ENCODE measurements around the gene STYX. TPM values are rescaled to one million over a fixed set of nuclear protein-coding genes. Genes with fewer than 3 reads are reported as not detected.

The STYX gene
- total and polyA plus RNA-seq, 2 experiments from 2014 or later: 23.3 to 40.2 TPM

GRCh38 chr14:52789118-52789517 is 59.2 kb downstream of the STYX start (continued):
- no peak for TF ChIP-seq JUNB (IDR thresholded peaks at IDR 0.05; ENCODE audit: unreplicated experiment)
- TF ChIP-seq NANOG (IDR thresholded peaks at IDR 0.05; ENCODE audit: borderline replicate concordance): no peak
- TF ChIP-seq CTCF (conservative IDR thresholded peaks at IDR 0.05; ENCODE audit: low read depth in 2 of 2): no peak
- TF ChIP-seq POLR2AphosphoS5 (IDR thresholded peaks at IDR 0.05; ENCODE audit: low read depth): no peak
- no peak for TF ChIP-seq ZNF114 (CRISPR knock-in tag; IDR thresholded peaks at IDR 0.05)
- TF ChIP-seq ETS1 (IDR thresholded peaks at IDR 0.05): no peak

- H3K27me3 ChIP-seq (ENCODE audit: insufficient read depth): no peaks in the 10 kb centered on the region
- Mint-ChIP-seq H3K27me3 (ENCODE audit: insufficient read depth, low read depth, poor library complexity) (peaks cover 3% of the 10 kb centered on the region), H3K36me3 (ENCODE audit: low read depth) (peaks cover 5% of the 10 kb centered on the region; the same call in 2 of the 3 replicates), H3K4me1 (peaks cover 15% of the 10 kb centered on the region), H3K9me3 (no peaks in the 10 kb centered on the region; the same call in 2 of the 3 replicates), H3K4me3 (peak overlapping the region; percentile 84), H3K27ac (peak overlapping the region; percentile 55; the same call in 1 of the 2 replicates)
- H3K79me2 ChIP-seq (replicated peaks; ENCODE audit: insufficient read depth): peaks cover 49% of the 10 kb centered on the region
- H3K36me3 ChIP-seq (ENCODE audit: insufficient read depth): no peaks in the 10 kb centered on the region
- H4K20me1 ChIP-seq (replicated peaks; ENCODE audit: insufficient read depth): peaks cover 8% of the 10 kb centered on the region; the same call in 1 of the 2 replicates
- no peak overlapping the region for H3K27ac ChIP-seq (ENCODE audit: low read depth)
- ATAC-seq (peak; percentile 14; the same call in 2 of the 3 replicates), DNase-seq (ENCODE audit: low spot score) (peak; percentile 59)
- H2AFZ ChIP-seq: peak overlapping the region; percentile 0; the same call in 1 of the 2 replicates
- H3K4me2 ChIP-seq: peak overlapping the region; percentile 80
- peak overlapping the region; percentile 68 for H3K4me3 ChIP-seq
- H3K9me2 ChIP-seq (ENCODE audit: insufficient read depth): no peaks in the 10 kb centered on the region
- peaks cover 19% of the 10 kb centered on the region for H3K4me1 ChIP-seq (ENCODE audit: insufficient read depth)
- no peaks in the 10 kb centered on the region for H3F3A ChIP-seq (replicated peaks; ENCODE audit: low read depth)
- TF ChIP-seq STAT1 (IDR thresholded peaks at IDR 0.05; ENCODE audit: unreplicated experiment): no peak
- TF ChIP-seq POLR2AphosphoS5 (IDR thresholded peaks at IDR 0.05; ENCODE audit: low read depth): no peak
- no peak for TF ChIP-seq REST (IDR thresholded peaks at IDR 0.05; ENCODE audit: unreplicated experiment)
- TF ChIP-seq EZH2phosphoT487 (IDR thresholded peaks at IDR 0.05; ENCODE audit: unreplicated experiment): no peak
- TF ChIP-seq EZH2 (IDR thresholded peaks at IDR 0.05; ENCODE audit: low read depth, unreplicated experiment): no peak
- TF ChIP-seq ZNF462 (CRISPR knock-in tag; IDR thresholded peaks at IDR 0.05): no peak
Measured at GRCh38 chr14:52790011-52790755, 60.2 kb downstream of the STYX start.

All from GM23338 (cell line).